HFF-Myc (cell line): ENCODE measurements around the gene PARD3.
"Not testable (repeated sequence)": the region's sequence is repeated elsewhere in the genome, so short reads cannot be mapped to it uniquely, and the experiment has no call there.

Source experiments
- DNase-seq: peaks from one replicate; pipeline ENCODE4 v3.0.0-alpha.2; 2011; ENCODE audit warnings: low read depth; ENCODE audit errors: extremely low read depth
- H3K4me3 ChIP-seq: replicated peaks from 2 replicates; pipeline ENCODE4 v1.5.1; 2011; ENCODE audit warnings: low read depth, mild to moderate bottlenecking, control low read depth, low read length
- TF ChIP-seq, protein P1 (sequence below): IDR thresholded peaks from 2 replicates; pipeline ENCODE4 v1.5.1; 2012; ENCODE audit warnings: mild to moderate bottlenecking, low read depth, low read length, control low read depth; ENCODE audit errors: missing control alignments

The PARD3 gene

DNA sequence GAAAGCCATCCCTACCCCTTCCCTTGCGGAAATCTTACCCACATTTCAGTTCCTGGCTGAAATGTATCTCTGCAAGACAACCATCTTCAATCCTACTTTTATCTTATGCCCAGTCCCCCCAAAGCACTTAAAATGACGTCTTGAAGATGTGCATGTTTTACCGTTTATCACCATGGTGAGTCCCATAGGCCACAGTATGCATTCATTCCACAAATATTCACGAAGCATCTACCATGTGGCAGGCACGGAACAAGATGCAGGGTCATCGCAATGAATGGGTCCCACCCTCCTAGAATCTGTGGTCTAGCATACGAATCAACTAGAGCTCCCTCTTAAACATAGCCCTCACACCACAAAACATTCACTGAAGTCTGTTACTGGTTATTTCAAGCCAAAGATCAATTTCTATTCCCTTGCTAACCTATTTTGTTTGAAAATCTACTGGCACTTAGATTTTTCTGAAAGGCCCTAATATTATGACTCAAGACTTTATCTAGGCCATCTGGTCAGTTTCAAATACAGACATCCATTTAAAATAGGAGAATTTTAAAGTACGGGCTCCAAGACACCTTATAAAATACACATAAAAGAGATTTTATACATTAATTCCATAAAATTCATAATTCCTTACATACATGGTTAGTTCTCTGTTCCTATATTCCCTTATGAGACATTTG is 99.4 kb downstream of the PARD3 start:
- DNase-seq = no peak
- TF ChIP-seq, protein P1, sequence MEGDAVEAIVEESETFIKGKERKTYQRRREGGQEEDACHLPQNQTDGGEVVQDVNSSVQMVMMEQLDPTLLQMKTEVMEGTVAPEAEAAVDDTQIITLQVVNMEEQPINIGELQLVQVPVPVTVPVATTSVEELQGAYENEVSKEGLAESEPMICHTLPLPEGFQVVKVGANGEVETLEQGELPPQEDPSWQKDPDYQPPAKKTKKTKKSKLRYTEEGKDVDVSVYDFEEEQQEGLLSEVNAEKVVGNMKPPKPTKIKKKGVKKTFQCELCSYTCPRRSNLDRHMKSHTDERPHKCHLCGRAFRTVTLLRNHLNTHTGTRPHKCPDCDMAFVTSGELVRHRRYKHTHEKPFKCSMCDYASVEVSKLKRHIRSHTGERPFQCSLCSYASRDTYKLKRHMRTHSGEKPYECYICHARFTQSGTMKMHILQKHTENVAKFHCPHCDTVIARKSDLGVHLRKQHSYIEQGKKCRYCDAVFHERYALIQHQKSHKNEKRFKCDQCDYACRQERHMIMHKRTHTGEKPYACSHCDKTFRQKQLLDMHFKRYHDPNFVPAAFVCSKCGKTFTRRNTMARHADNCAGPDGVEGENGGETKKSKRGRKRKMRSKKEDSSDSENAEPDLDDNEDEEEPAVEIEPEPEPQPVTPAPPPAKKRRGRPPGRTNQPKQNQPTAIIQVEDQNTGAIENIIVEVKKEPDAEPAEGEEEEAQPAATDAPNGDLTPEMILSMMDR = no peak

DNA sequence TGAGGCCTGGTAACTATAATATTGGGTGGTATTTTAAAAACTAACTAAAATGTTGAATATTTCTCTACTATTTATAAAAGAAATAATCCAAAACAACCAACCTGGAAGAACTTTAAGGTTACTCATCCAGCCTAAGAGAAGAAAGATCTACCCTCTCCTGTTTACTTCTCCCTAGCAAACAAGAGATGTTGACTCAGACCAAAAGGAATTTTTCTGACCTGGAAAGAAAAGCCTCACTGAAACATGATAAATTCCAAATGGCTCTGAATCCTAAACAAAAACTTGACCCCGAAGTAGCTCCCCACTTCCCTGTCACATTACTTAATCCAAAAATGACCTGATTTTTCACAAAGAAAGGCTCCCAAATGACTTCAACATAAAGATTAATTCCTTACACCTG is 101.2 kb downstream of the PARD3 start:
- TF ChIP-seq, protein P1 = no peak
- no peak overlapping the region for H3K4me3 ChIP-seq

More for the DNA sequence above, 99.4 kb downstream of the PARD3 start:
- H3K4me3 ChIP-seq = no peak overlapping the region

DNA sequence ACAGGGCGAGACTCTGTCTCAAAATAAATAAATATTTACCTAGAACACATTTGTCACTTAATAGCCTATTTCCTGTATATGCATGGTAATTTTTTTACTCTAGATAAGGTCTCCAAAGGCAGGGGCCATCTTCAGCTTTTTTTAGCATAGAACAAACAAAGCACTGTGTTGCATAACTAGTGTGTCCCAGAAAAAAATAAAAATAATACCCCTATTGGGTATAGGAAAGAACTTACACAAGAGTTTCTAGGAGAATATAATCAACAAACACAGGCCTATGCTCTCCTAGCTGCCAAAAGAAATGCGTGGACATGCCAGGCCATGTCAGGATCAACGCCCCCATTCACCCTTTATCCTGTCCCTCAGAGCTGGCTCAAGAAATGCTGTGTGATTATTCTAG is 103.6 kb downstream of the PARD3 start:
- TF ChIP-seq, protein P1 = no peak
- DNase-seq = no peak
- H3K4me3 ChIP-seq = no peak overlapping the region

More for the DNA sequence above, 101.2 kb downstream of the PARD3 start:
- DNase-seq = no peak

DNA sequence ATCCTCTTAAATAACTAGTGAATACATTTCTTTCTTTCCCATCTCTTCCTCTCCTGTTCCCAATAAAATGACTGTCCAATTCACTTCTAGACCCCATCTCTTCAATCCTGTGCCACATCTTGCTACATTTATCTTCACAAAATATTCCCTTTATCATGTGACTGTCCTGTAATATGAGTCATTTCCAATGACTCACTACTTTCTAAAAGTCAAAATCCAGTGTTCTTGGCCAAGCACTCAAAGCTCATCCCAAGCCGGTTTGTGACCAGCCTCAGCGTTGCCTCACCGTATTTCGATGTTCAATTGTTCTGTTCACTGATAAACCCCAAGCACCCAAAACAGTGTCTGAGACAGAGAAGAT is 104.7 kb downstream of the PARD3 start:
- H3K4me3 ChIP-seq = no peak overlapping the region
- no peak for DNase-seq
- TF ChIP-seq, protein P1 = no peak

DNA sequence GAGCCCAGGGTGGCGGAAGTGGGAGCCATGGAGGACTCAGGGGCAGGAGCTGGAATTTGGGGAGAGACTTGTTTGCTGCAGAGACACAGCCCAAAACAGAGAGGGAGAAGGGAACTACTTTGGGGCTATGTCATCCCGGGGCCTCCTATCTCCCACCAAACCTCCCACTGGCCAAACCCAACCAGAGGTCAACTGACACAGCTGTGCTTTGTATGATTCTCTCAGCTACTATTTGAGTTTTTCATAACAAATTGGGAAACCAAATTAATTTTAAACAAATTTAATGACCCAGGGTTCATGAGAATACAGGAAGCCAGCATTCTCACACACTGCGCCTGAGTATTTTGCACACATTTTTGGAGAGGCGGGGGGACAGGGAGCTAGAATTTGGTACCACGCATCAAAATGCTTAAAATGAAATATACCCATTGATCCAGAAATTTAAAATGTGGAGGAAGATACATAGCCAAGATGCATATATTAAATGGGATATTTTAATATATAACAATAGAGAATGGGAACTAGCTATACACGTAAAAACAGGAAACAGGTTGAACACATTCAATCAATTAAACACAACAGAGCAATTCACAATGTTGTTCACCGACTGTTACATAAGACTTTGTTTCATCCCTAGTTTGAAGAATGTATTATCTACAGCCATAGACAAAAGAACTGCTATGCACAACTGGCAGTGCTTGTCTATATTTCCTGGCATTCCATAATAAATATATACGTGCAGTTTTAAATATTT is 105.3 kb downstream of the PARD3 start:
- TF ChIP-seq, protein P1 = no peak
- DNase-seq = no peak
- no peak overlapping the region for H3K4me3 ChIP-seq

DNA sequence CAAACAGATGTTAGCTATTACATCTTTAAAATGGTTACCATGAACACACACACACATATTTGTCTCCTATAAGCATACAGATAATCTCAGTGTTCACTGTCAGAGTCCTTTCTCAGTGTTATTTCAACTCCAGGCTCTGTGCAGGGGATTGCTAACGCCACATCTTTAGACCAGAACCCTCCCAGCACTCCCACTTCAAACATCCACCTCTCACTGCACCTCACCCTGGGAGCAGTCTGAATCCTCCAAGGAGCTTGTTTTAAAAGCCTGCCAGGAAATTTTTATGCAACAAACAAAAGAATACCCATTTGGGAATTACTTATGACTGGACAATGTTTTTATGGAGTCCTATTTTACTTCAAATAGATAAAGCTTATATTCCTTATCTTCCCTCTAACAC is 107.4 kb downstream of the PARD3 start:
- H3K4me3 ChIP-seq = no peak overlapping the region
- no peak for DNase-seq
- TF ChIP-seq, protein P1 = no peak

DNA sequence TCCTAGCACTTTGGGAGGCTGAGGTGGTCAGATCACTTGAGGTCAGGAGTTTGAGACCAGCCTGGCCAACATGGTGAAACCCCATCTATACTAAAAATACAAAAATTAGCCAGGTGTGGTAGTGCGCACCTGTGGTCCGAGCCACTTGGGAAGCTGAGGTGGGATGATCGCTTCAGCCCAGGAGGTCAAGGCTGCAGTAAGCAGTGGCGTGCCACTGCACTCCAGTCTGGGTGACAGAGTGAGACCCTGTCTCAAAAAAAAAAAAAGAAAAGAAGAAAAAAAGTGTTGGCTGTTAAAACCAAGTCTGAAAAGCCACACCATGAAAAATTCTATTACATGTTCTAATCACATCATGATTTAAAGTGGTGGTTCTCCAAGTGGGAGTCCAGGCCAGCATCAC is 108.1 kb downstream of the PARD3 start:
- not testable (repeated sequence) for DNase-seq, H3K4me3 ChIP-seq
